ENCODE results near the gene BEND7. TPM values are rescaled to one million over a fixed set of nuclear protein-coding genes. Genes with fewer than 3 reads are reported as not detected.

The BEND7 gene
- total and polyA plus RNA-seq, 2 of the 8 experiments (the other 6 are each of a cell fraction or from before 2014, with no cell fraction given), result 1.9 to 8.2 TPM

DNA sequence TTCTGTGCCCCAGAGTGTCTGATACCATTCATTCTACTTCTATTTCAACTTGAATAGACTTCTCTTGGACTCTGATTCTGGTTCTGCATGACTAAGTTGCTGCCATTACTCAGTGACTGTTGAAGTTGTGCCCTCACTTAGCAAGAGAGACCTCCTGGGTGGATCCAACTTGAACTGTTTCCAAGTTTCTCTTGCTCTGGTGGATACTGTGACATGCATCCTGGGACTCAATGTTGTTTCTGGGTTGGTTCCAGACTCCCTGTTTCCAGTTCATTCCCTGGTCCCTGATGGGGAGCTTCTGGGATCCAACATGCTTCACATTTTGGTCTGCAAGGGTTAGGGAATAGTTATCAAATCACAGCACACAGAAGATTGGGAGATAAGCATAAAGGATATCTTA, 31.8 kb upstream of the BEND7 start (continued):
- TF ChIP-seq SUZ12 (IDR thresholded peaks at IDR 0.05; ENCODE audit: low read length) (no peak), CREB1 (IDR thresholded peaks at IDR 0.05) (no peak), BRCA1 (IDR thresholded peaks at IDR 0.05; ENCODE audit: low read depth, low read length) (no peak), SIRT6 (IDR thresholded peaks at IDR 0.05; ENCODE audit: low read length) (no peak), BACH1 (IDR thresholded peaks at IDR 0.05; ENCODE audit: low read length) (no peak), BCL11A (IDR thresholded peaks at IDR 0.05; ENCODE audit: low read depth in 2 of 2, low read length in 2 of 2) (no peak)
